HG03565 (cell line): ENCODE data around the gene PRR14L.
A peak's percentile ranks its signal among the peaks of the same experiment; 100 is the strongest.
"Not testable (repeated sequence)": the region's sequence is repeated elsewhere in the genome, so short reads cannot be mapped to it uniquely, and the experiment has no call there.

Experiments
- ATAC-seq: cut with Tn5 transposase; IDR thresholded peaks from one replicate; pipeline ENCODE4 v1.9.1; 2021; ENCODE audit warnings: mild to moderate bottlenecking, moderate library complexity; ENCODE audit not compliant: unreplicated experiment

Gene PRR14L

DNA sequence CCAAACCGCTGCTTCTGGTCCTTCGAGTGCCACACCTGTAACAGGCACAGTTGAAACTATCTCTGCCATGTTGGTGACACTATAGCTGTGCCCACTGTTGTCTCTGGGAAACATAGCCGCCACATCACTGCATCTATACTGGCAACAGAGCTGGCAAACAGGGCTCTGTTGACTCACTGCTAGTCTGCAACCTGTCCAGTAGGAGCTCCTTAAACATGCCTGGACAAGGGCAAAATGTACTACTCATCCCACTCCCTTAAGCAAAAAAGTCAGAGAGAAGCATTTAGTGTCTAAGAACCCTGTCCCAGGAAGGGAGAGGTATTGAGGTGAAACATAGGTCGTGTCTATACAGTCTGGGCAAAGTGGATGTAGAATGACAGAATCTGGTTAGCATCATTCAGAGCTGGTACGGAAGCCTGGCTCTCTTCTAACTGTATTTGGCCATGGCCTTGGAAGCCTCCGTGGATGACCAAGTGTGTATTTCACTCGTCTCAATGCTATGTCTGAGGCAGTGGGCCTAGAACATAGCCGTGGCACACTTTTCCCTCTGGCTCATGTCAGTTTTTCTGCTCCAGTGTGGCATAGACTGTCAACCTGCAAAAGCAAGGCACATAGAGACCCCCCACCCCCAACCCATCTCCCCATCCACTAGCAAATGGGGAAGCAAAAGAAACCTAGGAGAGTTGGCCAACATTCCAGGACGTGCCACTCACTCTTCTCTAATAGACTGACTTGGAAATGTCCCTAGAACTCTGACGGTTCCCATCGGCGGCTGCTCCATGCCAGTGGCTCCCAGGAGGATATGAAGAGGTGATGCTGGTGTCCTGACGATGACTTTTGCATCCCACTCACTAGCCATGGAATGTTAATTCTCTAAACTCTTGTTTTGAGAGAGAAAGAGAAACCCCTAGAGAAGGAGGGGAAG, 66.5 kb downstream of the PRR14L start:
- ATAC-seq: no peak

DNA sequence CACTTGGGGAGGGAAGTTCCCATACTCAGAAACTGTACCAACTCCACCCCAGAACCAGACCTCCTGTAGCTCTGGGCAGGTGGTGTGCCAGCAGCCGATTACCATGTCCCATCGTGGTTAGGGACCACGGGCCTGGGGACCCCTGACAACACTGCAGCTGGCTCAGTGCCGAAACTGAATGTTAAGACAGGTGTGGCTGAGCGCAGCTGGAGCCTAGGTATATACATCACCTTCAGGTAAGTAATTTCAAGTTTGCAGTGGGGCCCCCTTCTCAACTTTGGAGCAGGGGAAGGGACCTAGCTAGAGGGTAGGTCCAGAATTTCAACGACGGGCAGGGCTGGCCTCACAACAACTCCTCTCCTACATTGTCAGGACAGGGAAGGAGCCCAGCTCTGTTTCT, 67.2 kb downstream of the PRR14L start:
- ATAC-seq: no peak

DNA sequence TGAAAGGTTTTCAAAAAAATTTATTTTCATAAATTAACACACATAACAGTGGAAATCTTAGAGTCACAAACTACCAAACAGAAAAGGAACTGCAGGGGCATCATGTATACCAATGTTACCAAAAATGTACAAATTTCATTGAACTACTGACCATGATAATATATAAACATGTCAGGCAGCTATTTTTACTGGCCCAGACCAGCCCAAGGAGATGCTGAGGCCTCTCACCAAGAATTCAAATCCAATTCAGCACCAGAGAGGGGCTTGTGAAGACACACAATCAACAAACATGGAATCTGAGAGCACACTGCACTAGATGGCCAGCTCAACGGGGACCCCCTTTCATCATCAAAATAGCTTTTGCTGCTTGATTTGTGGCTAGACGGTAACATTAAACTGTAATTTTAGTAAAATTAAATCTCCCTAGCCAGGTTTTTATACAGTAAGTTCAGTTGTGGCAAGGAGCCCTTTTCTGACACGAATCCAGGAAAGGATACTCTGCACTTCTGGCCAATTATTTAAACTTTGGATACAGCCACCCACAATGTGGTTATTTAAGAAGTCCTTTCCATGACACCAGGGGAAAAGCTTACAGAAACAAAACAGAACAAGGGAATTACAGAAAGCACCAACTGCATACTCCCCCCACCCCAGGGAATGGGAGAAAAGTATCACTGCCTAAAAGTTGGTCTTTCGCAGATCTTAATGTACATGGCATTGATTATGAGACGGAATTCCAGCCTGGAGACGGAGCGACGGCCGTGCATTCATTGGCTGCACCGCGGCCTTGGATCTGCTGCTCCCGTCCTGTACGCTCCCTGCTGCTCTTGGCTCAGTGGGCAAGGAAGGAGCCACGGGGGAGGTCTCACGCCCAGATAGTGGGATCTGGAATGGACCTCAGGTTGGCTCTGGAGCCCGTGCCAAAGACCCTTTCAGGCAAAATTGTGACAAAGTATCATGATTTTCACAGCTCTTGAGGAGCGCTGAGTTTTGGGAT, 68.3 kb downstream of the PRR14L start:
- ATAC-seq: no peak

DNA sequence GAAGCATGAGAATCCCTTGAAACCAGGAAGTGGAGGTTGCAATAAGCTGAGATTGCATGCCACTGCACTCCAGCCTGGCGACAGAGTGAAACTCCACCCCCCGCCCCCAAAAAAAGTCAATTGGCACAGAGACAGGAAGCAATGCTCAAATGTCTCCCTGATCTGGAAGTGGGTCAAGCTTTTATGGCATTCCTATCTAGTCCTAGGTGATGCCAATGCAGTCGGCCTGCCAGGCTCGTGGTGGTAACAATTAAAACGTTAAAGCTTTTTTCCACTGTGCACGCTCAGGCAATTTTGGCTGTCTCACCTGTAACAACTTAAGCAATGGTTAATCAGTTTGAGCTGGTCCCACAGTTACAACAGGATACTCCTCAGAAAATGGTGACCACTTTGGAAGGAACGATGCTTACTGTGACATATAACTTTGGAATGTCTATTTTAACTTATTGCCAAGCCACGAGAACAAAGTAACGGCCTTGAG, 69.0 kb downstream of the PRR14L start:
- ATAC-seq: no peak

DNA sequence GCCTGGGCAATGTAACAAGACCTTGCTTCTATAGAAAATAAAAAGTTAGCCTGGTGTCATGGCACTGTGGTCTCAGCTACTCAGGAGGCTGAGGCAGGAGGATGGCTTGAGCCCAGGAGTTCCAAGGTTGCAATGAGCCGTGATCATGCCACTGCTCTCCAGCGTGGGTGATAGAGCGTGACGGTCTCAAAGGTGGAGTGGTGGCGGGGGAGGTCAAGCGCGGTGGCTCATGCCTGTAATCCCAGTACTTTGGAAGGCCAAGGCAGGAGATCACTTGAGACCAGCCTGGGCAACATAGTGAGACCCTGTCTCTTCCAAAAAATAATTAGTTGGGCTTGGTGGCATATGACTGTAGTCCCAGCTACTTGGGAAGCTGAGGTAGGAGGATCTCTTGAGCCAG, 71.2 kb downstream of the PRR14L start:
- no peak for ATAC-seq

DNA sequence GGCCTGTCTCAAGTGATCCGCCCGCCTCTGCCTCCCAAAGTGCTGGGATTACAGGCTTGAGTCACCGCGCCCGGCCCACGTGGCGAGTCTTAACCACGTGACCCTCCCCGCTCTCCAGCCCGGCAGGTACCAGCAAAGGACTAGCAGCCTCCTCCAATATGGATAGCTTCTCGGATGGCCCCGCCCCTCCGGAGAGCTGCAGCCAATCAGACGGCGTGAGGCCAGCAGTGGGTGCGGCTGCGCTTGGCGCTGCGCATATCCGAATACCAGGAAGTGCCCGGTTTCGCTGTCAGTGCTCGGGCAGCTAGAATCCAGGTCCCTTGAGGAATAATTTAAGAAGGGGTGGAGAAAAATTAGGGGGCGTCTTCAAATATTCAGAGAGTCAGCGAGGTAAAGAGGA, 73.2 kb downstream of the PRR14L start:
- peak; percentile 94 for ATAC-seq

DNA sequence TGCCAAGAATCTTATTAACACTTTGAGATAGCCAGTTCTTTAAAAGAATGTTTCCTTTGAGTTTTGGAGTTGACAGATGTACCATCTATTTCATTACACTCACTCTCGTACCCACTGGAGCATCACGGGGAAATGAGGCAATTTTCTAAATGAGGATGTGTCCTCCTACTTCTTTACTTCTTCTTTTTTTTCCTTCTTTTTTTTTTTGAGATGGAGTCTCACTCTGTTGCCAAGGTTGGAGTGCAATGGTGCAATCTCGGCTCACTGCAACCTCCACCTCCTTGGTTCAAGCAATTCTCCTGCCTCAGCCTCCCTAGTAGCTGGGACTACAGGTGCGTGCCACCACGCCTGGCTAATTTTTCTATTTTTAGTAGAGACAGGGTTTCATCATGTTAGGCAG, 75.7 kb downstream of the PRR14L start:
- ATAC-seq: not testable (repeated sequence)

DNA sequence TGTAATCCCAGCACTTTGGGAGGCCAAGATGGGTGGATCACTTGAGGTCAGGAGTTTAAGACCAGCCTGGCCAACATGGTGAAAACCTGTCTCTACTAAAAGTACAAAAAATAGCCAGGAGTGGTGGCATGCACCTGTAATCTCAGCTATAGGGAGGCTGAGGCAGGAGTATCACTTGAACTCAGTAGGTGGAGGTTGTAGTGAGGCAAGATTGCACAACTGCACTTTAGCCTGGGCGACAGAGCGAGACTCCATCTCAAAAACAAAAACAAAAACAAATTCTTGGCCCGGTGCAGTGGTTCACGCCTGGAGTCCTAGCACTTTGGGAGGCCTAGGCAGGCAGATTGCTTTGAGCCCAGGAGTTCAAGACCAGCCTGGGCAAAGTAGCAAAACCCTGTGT, 81.1 kb downstream of the PRR14L start:
- not testable (repeated sequence) for ATAC-seq

DNA sequence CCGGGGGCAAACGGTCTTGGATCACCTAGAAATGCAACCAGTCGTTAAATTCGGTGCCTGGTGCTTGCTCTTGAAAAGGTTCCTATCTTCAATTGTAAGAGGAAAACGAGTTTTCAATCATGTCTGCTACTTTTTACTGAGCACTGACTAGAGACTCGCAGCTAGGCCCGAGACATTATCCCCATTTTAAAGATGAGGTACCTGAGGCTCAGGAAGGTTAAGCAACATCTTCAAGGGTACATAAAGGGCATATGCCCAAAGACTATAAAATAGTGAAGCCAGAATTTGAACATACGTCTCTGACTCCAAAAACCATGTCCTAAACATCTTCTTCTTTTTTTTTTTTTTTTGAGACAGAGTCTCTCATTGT, 87.3 kb downstream of the PRR14L start:
- ATAC-seq: no peak

DNA sequence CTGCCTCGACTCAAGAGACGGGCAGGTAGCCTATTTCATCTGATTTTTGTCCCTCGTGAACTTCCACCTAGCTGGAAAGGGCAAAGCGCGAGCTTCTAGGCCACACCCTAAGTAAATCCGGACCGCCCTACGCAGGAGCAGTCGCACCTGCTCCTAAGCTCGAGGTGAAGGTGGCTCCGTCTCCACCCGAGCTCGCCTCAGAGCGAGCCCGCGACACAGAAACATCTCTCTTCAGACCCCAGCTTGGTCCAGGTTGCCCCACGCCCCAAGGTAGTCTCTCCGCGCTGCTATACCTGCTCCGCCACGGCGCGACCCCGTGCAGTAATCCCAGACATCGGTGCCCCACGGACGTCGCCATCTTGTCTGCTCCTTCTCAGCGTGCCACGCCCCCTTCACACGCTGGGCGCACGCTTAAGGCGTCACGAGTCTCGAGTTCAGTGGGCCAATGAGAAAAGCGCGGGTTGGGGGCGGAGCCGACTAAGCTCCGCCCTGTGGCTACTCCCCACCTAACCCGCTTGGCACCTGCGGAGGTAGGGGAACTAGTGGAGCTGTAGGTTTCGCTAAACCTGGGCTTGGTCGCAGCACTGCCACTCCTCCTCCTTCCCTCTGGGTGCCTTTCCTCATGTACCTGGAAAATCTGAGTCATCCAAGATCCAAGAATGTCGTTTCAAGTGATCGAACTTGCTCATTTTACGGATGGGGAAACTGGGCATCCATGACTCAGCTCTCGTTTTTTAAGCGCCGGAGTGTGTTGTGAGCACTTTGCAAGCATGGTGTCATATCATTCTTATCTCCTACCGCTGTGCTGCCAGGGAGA, 87.9 kb downstream of the PRR14L start, which contains the start of gene PISD:
Gene PISD, minus strand, starts transcription at position 365 of the 817 bp plus-strand sequence. Its CDS starts 7 bp downstream, at position 358.
- peak; percentile 77 for ATAC-seq

DNA sequence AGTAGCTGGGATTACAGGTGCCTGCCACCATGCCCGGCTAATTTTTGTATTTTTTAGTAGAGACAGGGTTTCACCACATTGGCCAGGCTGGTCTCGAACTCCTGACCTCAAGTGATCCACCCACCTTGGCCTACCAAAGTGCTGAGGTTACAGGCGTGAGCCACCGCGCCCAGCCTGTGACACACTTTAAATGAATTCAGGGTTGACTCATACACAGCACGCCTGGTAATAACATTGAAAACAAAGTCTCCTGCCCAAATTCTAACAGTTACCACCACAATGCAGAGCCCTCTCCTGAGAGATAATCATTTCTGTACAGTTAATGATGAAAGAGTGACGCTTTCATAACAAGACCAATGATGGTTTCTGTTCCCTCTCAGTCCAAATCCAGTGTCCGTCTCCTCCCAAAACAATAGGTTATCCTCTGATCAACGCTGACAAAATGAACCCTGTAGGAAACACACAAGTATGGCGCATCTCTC, 89.0 kb downstream of the PRR14L start:
- ATAC-seq: not testable (repeated sequence)

DNA sequence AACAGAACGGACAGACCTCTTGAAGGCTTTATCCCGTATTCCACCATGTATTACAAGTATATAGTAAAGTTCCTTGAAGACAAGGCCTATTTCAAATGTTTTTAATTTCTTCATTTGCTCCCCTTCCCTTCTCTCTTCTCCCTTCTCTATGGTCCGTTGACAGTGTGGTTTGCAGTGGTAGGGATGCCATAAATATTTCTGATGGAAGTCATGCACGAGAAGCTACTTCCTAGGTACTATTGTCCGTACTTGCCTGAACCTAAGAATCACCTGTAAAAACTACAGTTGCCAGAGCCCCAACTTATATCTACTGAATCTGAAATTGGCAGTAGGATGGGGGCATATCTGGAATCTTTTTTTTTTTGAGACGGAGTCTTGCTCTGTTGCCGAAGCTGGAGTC, 90.7 kb downstream of the PRR14L start:
- ATAC-seq: no peak

DNA sequence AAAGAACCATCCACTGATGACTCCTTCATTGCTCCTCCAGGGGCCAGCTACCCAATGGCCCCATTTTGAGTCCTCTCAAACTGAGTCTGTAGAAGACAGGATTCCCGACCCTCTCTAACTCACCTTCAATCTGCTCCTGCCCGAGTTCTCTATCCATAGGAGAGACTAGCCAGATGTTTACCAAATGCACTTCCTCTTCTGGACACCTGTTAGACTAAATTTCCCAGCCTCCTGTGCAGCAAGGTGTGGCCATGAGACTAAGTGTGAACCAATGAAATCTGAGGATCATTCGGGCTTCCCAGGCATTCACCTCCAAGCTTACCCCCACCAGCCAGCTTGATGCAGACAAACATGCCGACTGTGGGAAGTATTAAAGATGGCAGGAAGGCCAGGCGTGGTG, 95.5 kb downstream of the PRR14L start:
- ATAC-seq: no peak

DNA sequence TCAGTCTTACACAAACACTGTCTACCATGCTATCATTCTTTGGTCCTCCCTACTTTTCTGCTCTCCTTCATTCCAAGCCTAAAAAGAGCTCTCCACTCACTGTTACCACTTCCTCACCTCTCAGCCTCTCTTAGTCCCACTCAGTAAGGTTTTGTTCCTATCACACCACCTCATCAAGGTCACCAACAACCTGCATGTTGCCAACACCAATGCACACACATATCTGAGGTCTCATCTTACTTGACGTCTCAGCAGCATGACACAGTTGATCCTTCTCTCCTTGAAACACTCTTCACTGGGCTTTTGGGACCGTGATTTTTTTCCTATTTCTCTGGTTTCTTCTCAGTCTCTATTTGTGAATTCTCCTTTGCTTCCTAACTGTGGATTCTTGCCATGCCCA, 96.0 kb downstream of the PRR14L start:
- no peak for ATAC-seq

DNA sequence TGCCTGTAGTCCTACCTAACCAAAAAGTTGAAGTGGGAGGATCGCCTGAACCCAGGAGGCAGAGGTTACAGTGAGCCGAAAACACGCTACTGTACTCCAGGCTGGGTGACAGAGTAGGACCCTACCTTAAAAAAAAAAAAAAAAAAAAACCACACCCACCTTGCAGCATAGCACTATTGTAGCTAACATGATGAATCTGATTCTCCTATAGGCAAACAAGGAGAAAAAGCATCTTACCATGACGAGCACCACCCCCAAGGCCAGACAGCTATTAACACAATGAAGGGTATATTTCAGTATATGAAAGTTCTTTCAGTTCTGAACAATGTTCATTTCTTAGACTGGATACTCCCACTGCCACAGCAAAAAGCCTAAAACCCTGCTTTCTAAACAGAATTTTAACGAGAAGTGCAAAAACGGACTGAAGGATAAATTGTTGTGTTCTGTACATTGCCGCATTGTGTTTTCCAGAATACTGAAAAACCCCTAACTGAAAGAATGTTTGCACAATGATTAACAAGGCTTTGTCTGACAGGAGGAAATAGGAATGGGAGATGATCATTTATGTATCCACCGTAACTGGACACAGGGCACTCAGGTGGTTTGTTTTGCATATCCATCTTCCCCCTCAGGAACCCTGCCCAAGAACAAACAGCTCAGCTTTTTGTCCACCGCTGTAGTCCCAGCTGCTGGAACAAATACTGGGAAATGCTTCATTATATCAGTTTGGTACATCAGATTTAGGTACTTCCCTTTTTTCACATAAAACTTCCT, 96.8 kb downstream of the PRR14L start:
- ATAC-seq: no peak

DNA sequence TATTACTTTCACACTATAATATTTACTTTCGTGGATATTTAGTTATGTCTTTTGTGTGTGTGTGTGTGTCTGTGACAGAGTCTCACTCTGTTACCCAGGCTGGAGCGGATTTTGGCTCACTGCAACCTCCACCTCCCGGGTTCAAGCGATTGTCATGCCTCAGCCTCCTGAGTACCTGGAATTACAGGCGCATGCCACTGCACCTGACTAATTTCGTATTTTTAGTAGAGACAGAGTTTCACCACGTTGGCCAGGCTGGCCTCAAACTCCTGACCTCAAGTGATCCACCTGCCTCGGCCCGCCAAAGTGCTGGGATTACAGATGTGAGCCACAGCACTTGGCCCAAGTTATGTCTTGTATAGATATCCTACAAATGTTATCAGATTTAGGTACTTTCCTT, 97.8 kb downstream of the PRR14L start:
- ATAC-seq: no peak

DNA sequence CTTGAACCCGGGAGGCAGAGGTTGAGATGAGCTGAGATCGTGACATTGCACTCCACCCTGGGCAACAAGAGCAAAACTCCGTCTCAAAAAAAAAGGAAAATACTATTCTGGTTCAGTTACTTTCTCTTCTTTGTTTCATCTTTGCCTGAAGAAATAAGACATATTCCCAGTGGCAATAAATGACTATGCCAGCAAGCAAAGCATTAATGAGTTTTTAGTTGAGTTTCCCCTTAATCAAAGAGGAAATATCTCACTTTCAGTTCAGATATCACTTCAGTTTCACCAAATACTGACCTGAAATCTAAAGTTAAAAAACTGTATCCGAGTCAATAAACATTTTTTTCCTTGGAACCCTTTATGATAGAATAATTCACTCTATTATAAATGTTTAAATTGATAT, 98.3 kb downstream of the PRR14L start:
- ATAC-seq: no peak

DNA sequence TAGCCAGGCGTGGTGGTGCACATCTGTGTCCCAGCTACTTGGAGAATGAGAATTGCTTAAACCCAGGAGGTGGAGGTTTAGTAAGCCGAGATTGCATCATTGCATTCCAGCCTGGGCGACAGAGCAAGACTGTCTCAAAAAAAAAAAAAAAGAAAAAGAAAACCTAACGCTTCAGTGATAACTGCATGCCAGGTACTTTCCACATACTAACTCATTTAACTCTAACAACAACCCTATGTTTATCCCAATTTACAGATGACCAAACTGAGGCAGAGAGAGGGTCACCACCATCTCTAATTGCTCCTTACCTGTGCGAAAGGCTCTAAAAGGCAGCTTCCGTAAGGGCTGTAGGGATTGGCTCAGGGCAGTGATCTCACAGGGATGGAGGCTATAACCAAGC, 99.5 kb downstream of the PRR14L start:
- ATAC-seq: no peak

DNA sequence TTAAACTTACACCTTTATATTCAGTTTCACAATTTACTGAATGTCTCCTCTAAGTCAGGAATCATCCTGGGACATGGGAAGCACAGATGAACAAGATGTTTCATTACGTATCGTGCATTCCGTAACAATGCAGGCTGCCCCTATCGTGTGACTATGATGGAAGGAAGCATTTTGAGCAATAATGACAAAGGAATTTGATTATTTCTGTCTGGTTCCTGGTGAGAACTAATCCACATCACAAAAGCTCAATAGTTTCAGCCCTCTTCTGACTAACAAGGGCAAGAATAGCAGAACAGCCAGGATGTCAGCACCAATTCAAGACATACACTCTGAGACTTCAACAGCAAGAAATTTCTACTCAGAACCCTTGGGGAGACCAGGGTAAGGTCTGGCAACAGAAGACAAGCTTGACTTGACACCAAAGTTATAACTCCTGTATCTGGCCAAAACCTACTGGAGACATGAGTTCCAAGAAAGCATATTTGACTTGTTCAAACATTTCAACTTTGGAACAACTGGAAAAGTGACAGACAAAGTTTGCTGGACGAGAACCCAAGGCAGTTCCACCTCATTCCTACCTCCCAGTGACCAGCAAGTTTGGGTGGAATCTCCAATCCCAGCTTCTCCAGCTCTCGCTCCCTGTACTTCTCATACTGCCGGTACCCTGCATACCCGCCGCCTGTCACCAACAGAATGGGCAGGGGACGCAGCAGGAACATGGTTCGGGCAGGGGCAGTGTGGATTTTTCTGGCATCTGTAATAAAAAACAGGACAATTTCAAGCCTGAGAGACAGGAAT, 102.2 kb downstream of the PRR14L start:
- no peak for ATAC-seq
